GM18499 (cell line): ENCODE results near the gene SWT1.
"Not testable (repeated sequence)": the region's sequence is repeated elsewhere in the genome, so short reads cannot be mapped to it uniquely, and the experiment has no call there.

Experiments
- ATAC-seq: cut with Tn5 transposase; IDR thresholded peaks from one replicate; pipeline ENCODE4 v1.9.1; 2021; ENCODE audit warnings: moderate number of reproducible peaks; ENCODE audit not compliant: insufficient read depth, unreplicated experiment

The SWT1 gene

GRCh38 chr1:185317034-185317885, 160.3 kb downstream of the SWT1 start, which contains the start of gene IVNS1ABP:
Gene IVNS1ABP, minus strand, starts transcription at chr1:185317243. Its CDS starts 7,750 bp downstream, at chr1:185309493.
- ATAC-seq, result peak; percentile 61

DNA sequence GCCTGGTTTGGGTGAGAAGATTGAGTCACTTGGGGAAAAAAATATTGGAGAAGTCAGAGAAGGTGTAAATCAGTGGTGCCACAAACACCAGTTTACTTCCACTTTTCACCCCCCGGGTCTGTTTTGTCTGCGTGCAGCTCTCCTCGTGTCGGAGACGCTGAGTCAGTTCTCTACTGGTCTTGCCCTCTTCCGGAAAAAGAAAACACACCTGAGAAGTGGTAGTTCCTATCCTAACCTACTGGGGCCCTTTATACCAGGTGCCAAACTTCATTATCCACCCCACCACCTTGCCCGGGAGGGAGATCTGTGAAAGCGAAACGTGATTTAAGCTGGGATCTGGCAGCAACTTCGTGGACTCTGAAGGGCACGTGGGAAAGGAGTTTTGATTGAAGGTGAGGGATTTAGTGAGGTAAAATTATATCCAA, 160.9 kb downstream of the SWT1 start:
- ATAC-seq, result peak; percentile 43

- ATAC-seq, result no peak
Observed at GRCh38 chr1:185318431-185319138, 161.6 kb downstream of the SWT1 start.

DNA sequence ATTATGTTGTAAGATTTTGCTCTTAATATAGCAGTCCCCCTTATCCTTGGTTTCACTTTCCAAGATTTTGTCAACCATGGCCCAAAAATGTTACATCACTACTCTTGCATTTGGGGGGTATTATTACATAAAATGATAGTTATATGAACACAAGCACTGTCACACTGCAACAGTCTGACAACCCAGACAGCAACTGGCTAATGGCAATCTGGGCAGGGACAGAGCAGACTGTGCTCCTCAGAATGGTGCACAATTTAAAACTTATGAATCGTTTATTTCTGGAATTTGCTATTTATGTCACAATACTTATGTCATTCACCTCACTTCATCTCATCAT, 162.1 kb downstream of the SWT1 start:
- ATAC-seq, result no peak

GRCh38 chr1:185321104-185321503, 164.1 kb downstream of the SWT1 start:
- not testable (repeated sequence) for ATAC-seq

DNA sequence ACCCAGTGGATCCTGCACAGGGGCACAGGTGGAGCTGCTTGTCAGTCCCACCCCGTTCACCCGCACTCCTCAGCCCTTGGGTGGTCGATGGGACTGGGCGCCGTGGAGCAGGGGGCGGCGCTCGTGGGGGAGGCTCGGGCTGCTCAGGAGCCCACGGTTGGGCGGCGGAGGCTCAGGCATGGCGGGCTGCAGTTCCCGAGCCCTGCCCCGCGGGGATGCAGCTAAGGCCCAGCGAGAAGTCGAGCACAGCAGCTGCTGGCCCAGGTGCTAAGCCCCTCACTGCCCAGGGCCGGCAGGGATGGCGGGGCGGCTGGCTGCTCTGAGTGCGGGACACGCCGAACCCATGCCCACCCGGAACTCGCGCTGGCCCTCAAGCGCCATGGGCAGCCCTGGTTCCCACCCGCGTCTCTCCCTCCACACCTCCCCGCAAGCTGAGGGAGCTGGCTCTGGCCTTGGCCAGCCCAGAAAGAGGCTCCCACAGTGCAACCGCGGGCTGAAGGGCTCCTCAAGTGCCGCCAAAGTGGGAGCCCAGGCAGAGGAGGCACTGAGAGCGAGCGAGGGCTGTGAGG, 164.8 kb downstream of the SWT1 start:
- not testable (repeated sequence) for ATAC-seq

DNA sequence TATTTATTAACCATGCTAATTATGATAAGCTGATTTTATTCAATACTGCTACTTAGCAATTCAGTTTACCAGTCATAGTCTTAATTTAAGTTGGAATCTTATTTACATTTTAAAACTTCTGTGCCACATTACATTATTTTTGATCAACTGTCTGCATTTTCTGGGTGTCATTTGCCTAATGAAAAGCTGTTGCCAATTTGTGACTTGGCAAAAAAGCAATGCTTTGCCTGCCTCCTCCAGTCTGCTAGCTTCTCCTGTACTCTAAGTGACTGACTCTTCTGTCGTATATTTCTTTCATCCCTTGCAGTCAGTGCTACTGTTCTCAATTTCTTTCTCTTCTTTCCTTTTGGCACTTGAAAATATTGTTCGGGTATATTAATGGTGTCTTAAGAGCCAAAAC, 165.7 kb downstream of the SWT1 start:
- no peak for ATAC-seq

- ATAC-seq, result no peak
Observed at GRCh38 chr1:185324118-185324517, 167.2 kb downstream of the SWT1 start.

DNA sequence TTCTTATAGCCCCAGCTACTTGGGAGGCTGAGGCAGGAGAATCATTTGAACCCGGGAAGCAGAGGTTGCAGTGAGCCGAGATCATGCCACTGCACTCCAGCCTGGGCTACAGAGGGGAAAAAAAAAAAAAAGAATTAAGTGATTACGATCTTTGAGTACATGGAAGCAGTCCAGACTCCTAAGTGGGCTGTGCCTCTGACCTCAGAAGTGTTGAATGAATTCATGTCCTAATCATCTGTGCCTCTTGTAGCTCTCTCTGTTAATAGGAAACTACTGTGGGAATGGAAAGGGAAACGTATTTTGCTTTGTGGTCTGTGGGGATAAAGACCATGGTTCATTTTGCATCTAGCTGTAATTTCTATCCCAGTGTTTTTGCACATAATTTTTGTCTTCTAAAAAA, 168.4 kb downstream of the SWT1 start:
- ATAC-seq, result no peak

DNA sequence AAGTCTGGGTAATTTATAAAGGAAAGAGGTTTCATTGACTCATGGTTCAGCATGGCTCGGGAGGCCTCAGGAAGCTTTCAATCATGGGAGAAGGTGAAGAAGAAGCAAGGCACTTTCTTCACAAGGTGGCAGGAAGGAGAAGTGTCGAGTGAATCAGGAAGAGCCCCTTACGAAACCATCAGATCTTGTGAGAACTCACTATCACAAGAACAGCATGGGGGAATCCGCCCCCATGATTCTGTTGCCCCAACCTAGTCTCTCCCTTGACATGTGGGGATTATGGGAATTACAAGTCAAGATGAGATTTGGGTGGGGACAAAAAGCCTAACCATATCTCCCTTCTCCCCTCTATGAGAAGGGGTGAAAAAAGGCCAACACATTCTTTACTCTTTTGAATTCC, 171.3 kb downstream of the SWT1 start:
- no peak for ATAC-seq

DNA sequence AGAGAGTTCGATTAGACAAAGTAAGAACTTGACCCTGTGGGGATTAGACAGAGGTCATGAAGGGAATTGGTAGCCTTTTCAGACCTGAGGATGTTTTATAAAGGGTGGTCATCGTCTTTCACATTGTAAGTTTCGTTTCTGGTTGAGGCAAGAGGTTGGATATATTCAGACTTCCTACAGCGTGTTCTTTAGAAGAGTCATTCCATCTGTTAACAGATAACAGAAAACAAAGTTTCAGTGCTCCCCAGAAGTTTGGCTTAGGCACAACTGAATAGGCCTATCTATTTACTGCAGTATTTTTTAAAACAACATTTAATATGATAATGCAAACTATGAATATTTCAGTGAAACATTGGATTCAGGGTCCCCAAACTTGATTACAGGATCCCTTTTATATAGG, 177.2 kb downstream of the SWT1 start:
- no peak for ATAC-seq

DNA sequence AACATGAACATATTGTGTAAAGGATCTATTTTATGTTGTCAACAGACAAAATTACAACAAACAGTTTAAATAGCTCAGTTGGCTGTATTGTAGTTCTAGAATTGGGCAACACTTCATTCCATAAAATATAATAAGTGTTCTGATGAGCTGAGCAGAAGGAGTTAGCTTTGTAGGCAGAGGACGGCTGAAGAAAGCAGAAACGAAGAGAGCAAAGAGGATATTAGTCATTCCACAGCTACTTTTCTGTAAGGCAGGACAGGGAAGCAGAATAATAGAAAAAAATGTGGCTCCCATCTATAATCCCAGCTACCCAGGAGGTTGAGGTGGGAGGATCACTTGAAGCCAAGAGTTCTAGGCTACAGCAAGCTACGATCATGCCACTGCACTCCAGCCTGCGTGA, 180.3 kb downstream of the SWT1 start:
- no peak for ATAC-seq

DNA sequence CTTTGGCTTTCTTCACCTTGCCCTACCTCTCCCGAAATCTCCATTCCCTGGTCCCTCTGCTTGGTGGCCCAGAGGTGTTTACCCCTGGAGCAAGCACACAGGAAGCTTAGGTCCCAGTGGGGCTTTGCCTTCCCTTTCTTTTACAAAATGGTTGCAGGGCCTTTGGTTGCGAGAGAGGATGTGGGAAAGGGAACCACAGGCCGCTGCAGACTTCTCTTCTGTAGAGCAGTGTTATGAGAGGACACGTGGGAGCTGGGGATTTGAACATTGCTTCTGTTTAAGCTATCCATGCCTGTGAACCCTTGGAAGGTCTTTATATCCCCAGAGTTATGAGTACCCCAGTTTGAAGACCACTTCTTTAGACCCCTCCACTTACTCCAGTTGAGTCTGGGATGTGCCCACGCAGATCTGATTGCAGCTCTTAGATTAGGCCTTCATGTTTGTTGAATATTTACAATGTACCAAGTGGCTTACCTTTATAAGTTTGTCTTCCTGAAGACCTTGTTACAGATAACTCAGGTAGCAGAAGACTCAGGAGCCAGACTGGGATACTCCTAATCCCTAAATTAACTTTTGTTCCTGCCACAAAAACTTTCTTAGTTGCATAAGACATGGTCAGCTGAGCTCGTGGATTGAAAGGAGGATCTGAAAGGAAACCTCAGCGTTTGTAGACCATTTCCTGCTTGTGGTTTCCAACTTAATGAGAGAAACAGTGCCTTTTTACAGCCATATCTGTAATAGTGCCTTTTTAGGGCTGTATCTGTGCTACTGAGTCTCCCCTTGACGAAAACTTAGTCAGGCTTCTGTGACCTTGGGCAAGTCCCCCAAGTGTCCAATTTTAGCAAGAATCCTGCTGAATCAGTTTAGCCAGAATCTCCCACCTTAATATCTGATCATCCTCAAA, 182.0 kb downstream of the SWT1 start:
- peak; percentile 98 for ATAC-seq

- no peak for ATAC-seq
Observed at GRCh38 chr1:185341196-185341781, 184.3 kb downstream of the SWT1 start.
